Mesendoderm (in vitro differentiated cells): ENCODE measurements around the gene INSR.
"Not testable (repeated sequence)": the region's sequence is repeated elsewhere in the genome, so short reads cannot be mapped to it uniquely, and the experiment has no call there.

Experiments used
- DNase-seq: peaks from one replicate; pipeline ENCODE4 v3.0.0; 2013
- H2AK5ac ChIP-seq: 2 replicates; pipeline ENCODE4 v1.6.1; 2013; ENCODE audit warnings: low read length, inconsistent platforms
- H2BK120ac ChIP-seq: 2 replicates; pipeline ENCODE4 v1.6.1; 2013; ENCODE audit warnings: low read depth, mild to moderate bottlenecking, low read length, moderate library complexity, mixed read lengths
- H2BK15ac ChIP-seq: replicated peaks from 2 replicates; pipeline ENCODE4 v1.6.1; 2013; ENCODE audit warnings: low read depth, mild to moderate bottlenecking, moderate library complexity
- H2BK5ac ChIP-seq: 2 replicates; pipeline ENCODE4 v1.6.1; 2013; ENCODE audit warnings: low read length, inconsistent platforms
- H3K18ac ChIP-seq: 2 replicates; pipeline ENCODE4 v1.6.1; 2013; ENCODE audit warnings: mild to moderate bottlenecking, low read length, mixed read lengths
- H3K23ac ChIP-seq: one replicate; pipeline ENCODE4 v1.6.1; 2013; ENCODE audit warnings: low read length
- H3K27ac ChIP-seq: 2 replicates; pipeline ENCODE4 v1.5.1; 2013; ENCODE audit warnings: low read depth, mild to moderate bottlenecking, inconsistent platforms, low read length, moderate library complexity
- H3K27me3 ChIP-seq: 2 replicates; pipeline ENCODE4 v1.6.1; 2013; ENCODE audit warnings: low read length, control low read depth, mild to moderate bottlenecking, inconsistent platforms; ENCODE audit not compliant: insufficient read depth, poor library complexity
- H3K36me3 ChIP-seq: 2 replicates; pipeline ENCODE4 v1.6.1; 2013; ENCODE audit warnings: low read length, inconsistent platforms; ENCODE audit not compliant: control insufficient read depth, insufficient read depth
- H3K4ac ChIP-seq: one replicate; pipeline ENCODE4 v1.6.1; 2013; ENCODE audit warnings: low read depth, mild to moderate bottlenecking, low read length, moderate library complexity
- H3K4me1 ChIP-seq: 2 replicates; pipeline ENCODE4 v1.6.1; 2013; ENCODE audit warnings: low read depth, low read length, inconsistent platforms; ENCODE audit not compliant: control insufficient read depth
- H3K4me2 ChIP-seq: 2 replicates; pipeline ENCODE4 v1.6.1; 2013; ENCODE audit warnings: low read length
- H3K4me3 ChIP-seq: 2 replicates; pipeline ENCODE4 v1.5.1; 2013; ENCODE audit warnings: mild to moderate bottlenecking, low read length
- H3K56ac ChIP-seq: one replicate; pipeline ENCODE4 v1.6.1; 2013; ENCODE audit warnings: low read length
- H3K79me1 ChIP-seq: 2 replicates; pipeline ENCODE4 v1.6.1; 2013; ENCODE audit warnings: low read length, inconsistent platforms
- H3K79me2 ChIP-seq: 2 replicates; pipeline ENCODE4 v1.6.1; 2013; ENCODE audit warnings: mild to moderate bottlenecking, low read length; ENCODE audit not compliant: control insufficient read depth, insufficient read depth
- H3K9ac ChIP-seq: 2 replicates; pipeline ENCODE4 v1.6.1; 2013; ENCODE audit warnings: low read length, inconsistent platforms
- H4K5ac ChIP-seq: one replicate; pipeline ENCODE4 v1.6.1; 2013; ENCODE audit warnings: low read length
- H4K8ac ChIP-seq: one replicate; pipeline ENCODE4 v1.6.1; 2013; ENCODE audit warnings: low read depth, mild to moderate bottlenecking, control low read depth, low read length, moderate library complexity
- WGBS: extraction: QIAGEN DNeasy Blood & Tissue Kit; methylation state at CpG from one replicate; pipeline ENCODE4 v1.1.7; 2013; ENCODE audit warnings: low lambda C conversion rate, missing lambda C conversion rate; ENCODE audit not compliant: insufficient coverage; ENCODE audit errors: extremely low coverage; 5-methylcytosine and 5-hydroxymethylcytosine counted together

Gene INSR

GRCh38 chr19:7069042-7069903 lies 224.9 kb downstream of the INSR start, which contains the start of gene ZNF557:
ZNF557 (plus strand) TSS chr19:7069703; CDS start chr19:7075075, 5,372 bp downstream.
- no peaks in the 10 kb centered on the region for H3K27me3 ChIP-seq
- H2AK5ac ChIP-seq = no peak within 1 kb of the TSS
- H3K4ac ChIP-seq = peak within 1 kb of the TSS; percentile 88
- H4K8ac ChIP-seq = no peak within 1 kb of the TSS
- H3K23ac ChIP-seq = no peak within 1 kb of the TSS
- H4K5ac ChIP-seq = no peak within 1 kb of the TSS
- peaks cover 1% of the 10 kb centered on the region for H3K79me1 ChIP-seq
- peak; percentile 98 for DNase-seq
- H3K4me3 ChIP-seq = peak within 1 kb of the TSS; percentile 97
- H3K9ac ChIP-seq = peak within 1 kb of the TSS; percentile 82
- H3K4me2 ChIP-seq = peak within 1 kb of the TSS; percentile 46
- no CpG with 5 or more reads among the region's 56 CpGs for WGBS
- H3K4me1 ChIP-seq = no peaks in the 10 kb centered on the region
- peak within 1 kb of the TSS; percentile 40 for H2BK120ac ChIP-seq
- H3K27ac ChIP-seq = no peak within 1 kb of the TSS
- H3K36me3 ChIP-seq = peaks cover 2% of the 10 kb centered on the region
- peaks cover 1% of the 10 kb centered on the region for H3K79me2 ChIP-seq
- peak within 1 kb of the TSS; percentile 89 for H3K56ac ChIP-seq
- H3K18ac ChIP-seq = peak within 1 kb of the TSS; percentile 95
- H2BK15ac ChIP-seq = no peak within 1 kb of the TSS
- peak within 1 kb of the TSS; percentile 63 for H2BK5ac ChIP-seq

DNA sequence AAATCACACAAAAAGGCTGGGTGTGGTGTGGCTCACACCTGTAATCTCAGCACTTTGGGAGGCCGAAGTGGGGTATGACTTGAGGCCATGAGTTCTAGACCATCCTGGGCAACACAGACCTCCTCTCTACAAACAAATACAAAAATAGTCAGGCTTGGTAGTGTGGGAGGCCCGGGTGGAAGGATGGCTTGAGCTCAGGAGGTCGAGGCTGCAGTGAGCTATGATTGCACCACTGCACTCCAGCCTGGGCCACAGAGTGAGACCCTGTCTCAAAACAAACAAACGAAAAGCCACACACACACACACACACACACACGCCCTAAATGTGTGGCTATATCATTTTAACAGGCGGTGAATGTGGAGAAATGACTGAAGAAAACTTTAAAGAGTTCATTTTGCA lies 225.6 kb downstream of the INSR start:
- peaks cover 1% of the 10 kb centered on the region for H3K79me1 ChIP-seq
- H3K9ac ChIP-seq = no peak overlapping the region
- no peak overlapping the region for H3K56ac ChIP-seq
- no peak overlapping the region for H2BK5ac ChIP-seq
- no peak overlapping the region for H3K18ac ChIP-seq
- H3K79me2 ChIP-seq = peaks cover 1% of the 10 kb centered on the region
- no peak overlapping the region for H3K4ac ChIP-seq
- H4K5ac ChIP-seq = no peak overlapping the region
- peaks cover 2% of the 10 kb centered on the region for H3K36me3 ChIP-seq
- H2BK15ac ChIP-seq = no peak overlapping the region
- no peak overlapping the region for H2AK5ac ChIP-seq
- no peak for DNase-seq
- no peak overlapping the region for H2BK120ac ChIP-seq
- no peak overlapping the region for H3K4me2 ChIP-seq
- no peak overlapping the region for H3K23ac ChIP-seq
- WGBS = no CpG with 5 or more reads among the region's 6 CpGs
- H3K27me3 ChIP-seq = no peaks in the 10 kb centered on the region
- H4K8ac ChIP-seq = no peak overlapping the region
- H3K4me1 ChIP-seq = no peaks in the 10 kb centered on the region
- no peak overlapping the region for H3K27ac ChIP-seq
- H3K4me3 ChIP-seq = no peak overlapping the region

DNA sequence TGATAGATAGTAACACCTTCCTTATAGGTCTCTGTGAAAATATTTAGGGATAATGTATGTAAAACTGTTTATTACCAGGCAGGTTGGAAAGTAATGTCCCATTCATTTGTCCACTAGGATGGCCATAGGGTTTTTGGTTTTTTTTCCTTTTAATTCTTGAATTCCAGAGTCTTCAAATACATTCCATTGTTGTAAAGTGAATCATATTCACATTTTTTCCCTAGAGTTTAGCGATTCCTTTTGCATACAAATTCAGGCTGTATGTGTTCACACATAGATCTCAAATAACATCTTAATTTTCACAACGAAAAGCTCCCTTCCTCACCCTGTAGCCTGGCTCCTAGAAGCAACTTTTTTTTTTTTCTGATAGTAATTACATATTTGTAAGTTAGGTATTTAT lies 226.5 kb downstream of the INSR start:
- Histone ChIP-seq H3K4me2 (no peak overlapping the region), H3K56ac (no peak overlapping the region), H4K5ac (no peak overlapping the region), H3K36me3 (peaks cover 2% of the 10 kb centered on the region), H3K18ac (no peak overlapping the region), H3K9ac (no peak overlapping the region), H2AK5ac (no peak overlapping the region), H3K79me1 (peaks cover 1% of the 10 kb centered on the region), H2BK120ac (no peak overlapping the region), H3K23ac (no peak overlapping the region), H3K27me3 (no peaks in the 10 kb centered on the region), H3K79me2 (peaks cover 1% of the 10 kb centered on the region), H3K4me1 (no peaks in the 10 kb centered on the region), H3K4me3 (no peak overlapping the region), H3K27ac (no peak overlapping the region), H2BK15ac (no peak overlapping the region), H2BK5ac (no peak overlapping the region), H3K4ac (no peak overlapping the region), H4K8ac (no peak overlapping the region)
- WGBS = no CpG with 5 or more reads among the region's 2 CpGs
- no peak for DNase-seq

GRCh38 chr19:7067122-7067521 lies 227.1 kb downstream of the INSR start:
- H3K23ac ChIP-seq, H3K79me2 ChIP-seq, H3K4me2 ChIP-seq, H3K18ac ChIP-seq, H4K8ac ChIP-seq, H3K4me3 ChIP-seq, H3K4me1 ChIP-seq, H2BK5ac ChIP-seq, H3K79me1 ChIP-seq, H2BK15ac ChIP-seq, H3K56ac ChIP-seq, H3K36me3 ChIP-seq, H4K5ac ChIP-seq, H3K27ac ChIP-seq, H2AK5ac ChIP-seq, H3K9ac ChIP-seq, H3K4ac ChIP-seq, H3K27me3 ChIP-seq, H2BK120ac ChIP-seq: not testable (repeated sequence)
- peak; percentile 65 for DNase-seq
- no CpG with 5 or more reads among the region's 13 CpGs for WGBS

DNA sequence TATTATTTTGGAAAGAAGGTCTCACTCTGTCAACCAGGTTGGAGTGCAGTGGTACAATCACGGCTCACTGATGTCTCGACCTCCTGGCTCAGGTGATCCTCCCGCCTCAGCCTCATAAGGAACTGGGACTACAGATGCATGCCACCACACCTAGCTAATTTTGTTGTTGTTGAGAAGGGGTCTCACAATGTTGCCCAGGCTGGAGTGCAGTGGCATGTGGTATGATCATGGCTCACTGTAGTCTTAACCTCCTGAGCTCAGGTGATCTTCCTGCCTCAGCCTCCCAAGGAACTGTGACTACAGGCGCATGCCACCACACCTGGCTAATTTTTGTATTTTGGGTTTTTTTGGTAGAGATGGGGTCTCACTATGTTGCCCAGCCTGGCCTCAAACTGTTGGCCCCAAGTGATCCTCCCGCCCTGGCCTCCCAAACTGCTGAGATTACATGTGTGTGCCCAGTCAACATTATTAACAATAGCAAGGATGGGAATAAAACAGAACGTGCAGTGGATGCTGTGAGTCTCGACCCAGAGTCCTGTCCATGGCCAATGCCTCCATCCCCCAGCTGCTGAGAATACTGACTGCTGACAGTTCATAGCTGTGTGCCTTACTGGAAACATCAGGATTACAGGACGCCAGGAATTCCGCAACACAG lies 230.3 kb downstream of the INSR start:
- no peak for DNase-seq
- Histone ChIP-seq H3K4me3 (no peak overlapping the region), H2AK5ac (no peak overlapping the region), H4K8ac (no peak overlapping the region), H2BK5ac (no peak overlapping the region), H3K79me2 (no peaks in the 10 kb centered on the region), H3K9ac (no peak overlapping the region), H4K5ac (no peak overlapping the region), H3K56ac (no peak overlapping the region), H3K79me1 (no peaks in the 10 kb centered on the region), H3K36me3 (no peaks in the 10 kb centered on the region), H3K4ac (no peak overlapping the region), H2BK15ac (no peak overlapping the region), H3K23ac (no peak overlapping the region), H3K27me3 (no peaks in the 10 kb centered on the region), H2BK120ac (no peak overlapping the region), H3K27ac (no peak overlapping the region), H3K4me1 (no peaks in the 10 kb centered on the region), H3K18ac (no peak overlapping the region), H3K4me2 (no peak overlapping the region)
- WGBS = no CpG with 5 or more reads among the region's 9 CpGs
